Middle frontal gyrus (tissue), 1 donor: Measurements from ENCODE around the gene BARHL1.
"Not testable (repeated sequence)": the region's sequence is repeated elsewhere in the genome, so short reads cannot be mapped to it uniquely, and the experiment has no call there.

ENCODE experiments used
- DNase-seq: peaks from one replicate; pipeline ENCODE4 v3.0.0-alpha.2; 2015; ENCODE audit warnings: low spot score; ENCODE audit errors: extremely low spot score

BARHL1 gene

DNA sequence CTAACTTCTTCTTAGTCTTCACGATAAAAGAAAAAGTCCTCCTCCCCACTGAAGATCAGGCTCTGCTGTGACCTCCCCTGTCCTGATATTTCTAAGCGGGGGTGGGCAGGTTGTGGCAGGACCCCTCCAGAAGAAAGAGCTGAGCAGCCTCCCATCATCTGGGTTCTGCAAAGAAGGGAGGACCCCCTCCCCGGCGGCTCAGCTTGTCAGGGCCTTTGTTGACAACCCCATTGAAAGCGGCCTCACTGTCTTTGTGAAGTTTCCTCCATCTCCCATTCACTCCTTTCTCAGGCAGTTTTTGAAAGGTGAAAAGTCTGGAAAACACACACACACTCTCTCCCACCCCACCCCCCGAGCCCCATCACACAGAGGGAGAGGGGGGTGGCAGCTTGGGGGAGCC lies 26.2 kb upstream of the BARHL1 start:
- DNase-seq, result no peak

DNA sequence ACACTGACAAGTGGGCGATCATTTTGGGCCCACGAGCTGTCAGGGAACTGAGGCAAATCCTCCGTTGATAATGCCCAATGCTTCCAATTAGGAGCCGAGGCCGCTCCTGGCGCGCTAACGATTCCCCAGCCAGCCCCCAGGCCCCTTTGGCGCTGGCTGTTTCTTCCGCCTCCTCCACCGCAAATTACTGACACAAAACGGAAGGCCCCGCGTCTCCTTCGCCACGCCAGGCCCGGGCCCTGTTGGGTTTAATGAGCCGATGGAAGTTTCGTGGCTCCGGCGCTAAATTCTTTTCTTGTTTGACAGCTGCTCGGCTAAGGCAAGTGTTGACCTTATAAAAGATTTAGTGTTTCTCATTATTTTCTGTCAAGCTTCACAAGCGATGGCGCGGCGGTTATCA lies 25.7 kb upstream of the BARHL1 start:
- DNase-seq, result no peak

DNA sequence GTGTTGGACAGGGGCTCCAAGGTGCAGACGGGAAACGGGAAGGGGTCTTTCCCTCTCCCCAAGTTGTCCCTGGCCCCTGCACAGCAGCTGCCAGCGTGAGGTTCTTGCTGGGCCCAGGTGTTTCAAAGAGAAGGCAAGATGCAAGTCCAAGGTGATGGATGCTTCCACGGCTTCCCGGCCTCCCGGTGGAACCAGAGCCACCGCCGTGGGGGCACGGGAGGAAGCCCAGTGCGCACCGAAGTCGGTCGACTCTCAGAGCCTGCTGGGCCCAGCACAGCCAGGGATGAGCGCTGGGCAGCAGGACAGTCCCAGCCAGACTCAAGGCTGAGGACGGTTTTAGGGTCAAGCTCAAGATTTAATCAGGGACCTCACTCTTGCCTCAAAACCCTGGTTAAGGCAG lies 25.2 kb upstream of the BARHL1 start:
- no peak for DNase-seq

- no peak for DNase-seq
Measured at GRCh38 chr9:132559711-132560110, 22.7 kb upstream of the BARHL1 start.

DNA sequence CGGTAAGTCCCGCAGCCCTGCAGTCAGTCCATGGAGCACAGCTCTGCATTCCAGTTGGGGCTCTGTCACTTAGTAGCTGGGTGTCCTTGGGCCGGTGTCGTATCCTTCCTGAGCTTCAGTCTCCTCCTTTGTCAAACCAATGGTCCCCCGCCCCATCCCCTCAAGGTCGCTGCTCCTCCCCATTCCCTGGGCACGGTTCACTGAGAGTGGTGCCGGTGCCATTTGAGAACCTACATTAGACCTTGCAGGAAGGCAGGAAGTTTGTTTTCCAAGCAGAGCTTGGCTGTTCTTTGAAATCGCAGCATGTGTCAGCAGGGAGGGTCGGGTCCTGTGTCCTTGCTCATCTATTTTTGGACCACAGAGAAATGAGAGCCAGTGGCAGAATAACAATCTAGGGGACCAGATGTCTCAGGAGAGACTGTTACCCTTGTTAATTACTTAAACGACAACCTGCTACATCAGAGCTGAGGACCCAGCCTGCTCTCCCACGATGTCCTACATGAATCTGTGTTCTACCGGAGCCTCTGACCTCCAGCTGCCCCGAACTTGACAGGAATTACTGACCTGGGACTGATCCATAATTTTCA lies 21.7 kb upstream of the BARHL1 start:
- no peak for DNase-seq

- DNase-seq, result no peak
Measured at GRCh38 chr9:132562306-132562573, 20.2 kb upstream of the BARHL1 start.

DNA sequence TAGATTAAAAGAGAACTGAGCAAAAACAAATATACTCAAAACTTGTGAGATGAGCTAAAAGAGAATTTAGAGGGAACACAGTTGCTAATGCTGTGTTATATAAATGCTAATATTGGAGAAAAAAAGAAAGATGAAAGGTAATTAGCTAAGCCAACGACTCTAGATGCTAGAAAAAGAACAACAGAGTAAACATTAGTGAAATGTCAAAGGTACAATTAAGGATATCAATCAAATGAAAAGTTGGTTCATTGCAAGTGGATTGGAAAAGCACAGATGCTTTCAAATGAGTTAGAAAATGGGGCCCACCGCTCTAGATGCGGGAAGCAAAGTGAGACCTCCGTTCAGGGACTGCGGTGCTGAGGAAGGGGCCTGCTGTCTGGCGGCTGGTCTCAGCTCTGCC lies 17.9 kb upstream of the BARHL1 start:
- no peak for DNase-seq

GRCh38 chr9:132568787-132569186 lies 13.6 kb upstream of the BARHL1 start:
- not testable (repeated sequence) for DNase-seq

DNA sequence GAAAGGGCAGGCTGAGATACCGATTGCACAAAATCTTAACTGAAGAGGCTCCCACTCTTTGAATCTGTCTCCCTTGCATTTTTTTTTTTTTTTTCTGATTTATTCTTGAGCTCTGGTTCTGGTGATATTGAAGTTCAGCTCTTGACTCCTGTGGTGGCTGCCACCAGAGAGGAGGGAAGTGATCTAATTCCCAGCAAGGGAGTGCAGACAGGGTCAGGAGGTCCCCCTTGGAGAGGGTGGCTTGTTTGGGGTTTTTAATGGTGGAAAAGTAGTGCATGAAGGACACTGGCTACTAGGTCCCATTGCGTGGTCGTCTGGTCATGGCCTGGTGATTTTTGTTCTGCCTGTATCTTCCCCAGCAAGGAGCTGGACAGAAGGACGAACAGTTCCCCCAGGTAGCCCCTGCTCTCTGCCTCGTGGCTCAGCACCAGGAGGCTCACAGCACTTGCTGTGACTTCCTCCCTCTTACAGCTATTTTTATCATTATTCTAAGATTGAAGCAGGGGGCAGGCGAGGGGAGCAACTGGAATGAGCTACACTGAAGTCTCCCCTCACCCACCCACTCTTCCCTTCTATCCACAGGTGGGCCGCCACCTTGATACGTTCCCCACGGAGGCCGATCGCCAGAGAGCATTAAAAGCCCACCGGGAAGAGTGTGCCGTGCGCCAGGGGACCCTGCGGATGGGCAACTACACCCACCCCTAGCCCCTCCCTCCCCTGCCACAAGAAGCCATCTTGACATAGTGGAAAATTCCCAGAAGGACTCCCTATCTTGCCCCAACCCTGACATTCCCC lies 10.4 kb upstream of the BARHL1 start:
- no peak for DNase-seq

DNA sequence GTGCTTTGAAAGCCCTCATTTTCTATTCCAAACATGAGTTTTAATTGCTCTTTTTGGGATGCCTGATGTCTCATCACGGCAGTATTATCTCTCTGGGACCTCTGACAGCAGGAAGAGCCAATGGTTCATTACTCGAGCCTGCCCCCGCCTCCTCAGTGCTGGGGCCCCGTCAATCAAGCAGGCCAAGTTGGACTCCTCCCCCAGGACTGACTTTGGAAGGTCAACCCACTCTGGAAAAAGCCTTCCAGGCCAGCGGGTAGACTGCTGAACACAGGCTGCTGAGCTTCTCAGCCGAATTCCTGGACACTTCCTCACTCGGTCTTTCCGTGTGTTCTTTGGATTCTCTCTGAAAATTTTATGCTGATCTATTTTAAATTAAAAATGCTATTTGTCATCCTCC lies 9.5 kb upstream of the BARHL1 start:
- DNase-seq, result no peak

- no peak for DNase-seq
Measured at GRCh38 chr9:132575005-132575609, 7.3 kb upstream of the BARHL1 start.

GRCh38 chr9:132575811-132576210 lies 6.6 kb upstream of the BARHL1 start:
- DNase-seq, result no peak

- no peak for DNase-seq
Measured at GRCh38 chr9:132577119-132577518, 5.3 kb upstream of the BARHL1 start.

DNA sequence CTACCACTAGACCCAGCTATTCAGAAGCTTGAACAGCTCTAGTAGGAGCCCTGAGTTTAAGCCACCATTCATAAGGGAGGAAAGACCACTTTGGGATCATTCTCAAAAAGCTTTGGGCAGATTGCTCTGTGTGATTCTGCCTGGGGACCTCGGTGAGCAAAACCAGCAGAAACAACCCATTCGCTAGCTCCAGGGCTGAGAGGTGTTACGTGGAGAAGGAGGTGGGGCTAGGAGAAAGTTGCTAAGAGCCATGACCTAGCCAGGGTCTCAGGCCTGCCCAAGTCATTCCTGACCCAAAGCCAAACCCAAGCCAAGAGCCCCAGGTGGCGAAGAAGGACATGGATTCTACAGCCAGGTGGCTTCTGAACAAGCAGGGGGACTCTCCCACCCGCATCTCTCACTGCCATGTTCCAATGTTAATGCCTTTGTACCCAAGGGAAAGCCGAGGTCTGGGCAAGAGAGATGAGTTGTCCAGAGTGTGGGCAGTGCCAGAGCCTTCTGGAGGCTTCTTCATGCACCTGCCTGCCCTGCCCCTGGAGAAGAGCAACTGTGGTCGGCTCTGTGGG lies 4.0 kb upstream of the BARHL1 start:
- no peak for DNase-seq

DNA sequence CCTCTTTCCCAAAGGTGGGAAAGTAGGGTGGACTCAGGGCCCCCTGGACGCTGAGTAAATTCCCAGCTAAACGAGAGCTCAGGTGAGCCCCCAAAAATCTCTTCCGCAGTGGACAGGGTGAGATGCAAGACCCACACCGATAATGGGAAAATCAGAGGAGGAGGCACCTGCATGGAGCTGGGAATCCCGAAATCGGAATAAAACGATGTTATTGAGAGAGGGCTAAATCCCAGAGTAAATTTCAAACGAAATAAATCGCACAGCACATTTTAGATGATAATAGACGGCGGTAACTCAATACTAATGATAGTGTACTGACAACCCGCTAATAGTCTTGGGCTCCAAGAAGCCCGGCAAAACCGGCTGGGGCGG lies 3.0 kb upstream of the BARHL1 start:
- no peak for DNase-seq

- DNase-seq, result no peak
Measured at GRCh38 chr9:132582786-132583583, 579 bp downstream of the BARHL1 start.

- DNase-seq, result no peak
Measured at GRCh38 chr9:132583584-132584304, 1.3 kb downstream of the BARHL1 start.

DNA sequence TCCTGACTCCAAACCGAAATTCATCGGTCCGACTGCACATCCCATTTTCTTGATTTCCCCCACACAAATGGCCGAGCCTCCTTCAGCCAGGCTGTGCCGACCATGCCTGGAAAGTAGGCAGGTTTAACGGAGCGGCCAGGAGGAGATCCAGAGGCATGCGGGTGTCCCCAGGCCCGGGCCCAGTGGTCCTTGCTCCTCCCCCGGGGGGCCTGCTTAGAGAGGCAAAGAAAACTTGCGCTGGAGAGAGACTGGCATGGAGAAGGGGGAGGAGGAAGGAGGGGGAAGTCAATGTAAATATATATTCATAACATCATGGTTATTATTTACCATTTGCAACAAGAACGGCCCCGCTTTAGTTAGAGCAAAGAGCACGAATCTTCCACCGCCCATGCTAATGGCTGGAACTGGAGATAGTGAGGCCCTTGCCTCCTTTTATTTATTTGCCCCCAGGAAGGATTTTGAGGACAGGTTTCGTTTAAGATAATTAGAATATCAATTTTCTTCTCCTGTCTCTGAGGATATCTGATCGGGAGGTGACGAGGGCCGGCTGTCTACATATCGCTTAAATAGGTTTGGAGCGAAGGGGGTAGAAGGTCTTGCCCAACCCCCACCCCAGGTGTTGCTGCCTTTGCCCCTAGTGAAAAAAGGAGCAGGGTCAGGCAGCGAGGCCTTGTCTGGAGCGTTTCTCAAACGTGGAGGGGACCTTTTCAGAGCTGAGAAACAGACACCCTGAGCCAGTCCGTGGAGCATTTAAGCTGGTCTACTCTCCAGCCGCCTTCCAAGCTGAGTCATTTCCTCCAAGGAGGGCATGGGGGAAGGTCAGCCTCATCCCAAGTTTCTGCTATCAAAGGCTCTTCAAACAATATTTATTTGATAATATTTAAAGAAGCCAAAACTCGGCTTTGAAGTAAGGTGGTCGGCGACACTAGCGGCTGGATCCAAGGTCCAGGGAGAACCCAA lies 2.5 kb downstream of the BARHL1 start:
- no peak for DNase-seq

DNA sequence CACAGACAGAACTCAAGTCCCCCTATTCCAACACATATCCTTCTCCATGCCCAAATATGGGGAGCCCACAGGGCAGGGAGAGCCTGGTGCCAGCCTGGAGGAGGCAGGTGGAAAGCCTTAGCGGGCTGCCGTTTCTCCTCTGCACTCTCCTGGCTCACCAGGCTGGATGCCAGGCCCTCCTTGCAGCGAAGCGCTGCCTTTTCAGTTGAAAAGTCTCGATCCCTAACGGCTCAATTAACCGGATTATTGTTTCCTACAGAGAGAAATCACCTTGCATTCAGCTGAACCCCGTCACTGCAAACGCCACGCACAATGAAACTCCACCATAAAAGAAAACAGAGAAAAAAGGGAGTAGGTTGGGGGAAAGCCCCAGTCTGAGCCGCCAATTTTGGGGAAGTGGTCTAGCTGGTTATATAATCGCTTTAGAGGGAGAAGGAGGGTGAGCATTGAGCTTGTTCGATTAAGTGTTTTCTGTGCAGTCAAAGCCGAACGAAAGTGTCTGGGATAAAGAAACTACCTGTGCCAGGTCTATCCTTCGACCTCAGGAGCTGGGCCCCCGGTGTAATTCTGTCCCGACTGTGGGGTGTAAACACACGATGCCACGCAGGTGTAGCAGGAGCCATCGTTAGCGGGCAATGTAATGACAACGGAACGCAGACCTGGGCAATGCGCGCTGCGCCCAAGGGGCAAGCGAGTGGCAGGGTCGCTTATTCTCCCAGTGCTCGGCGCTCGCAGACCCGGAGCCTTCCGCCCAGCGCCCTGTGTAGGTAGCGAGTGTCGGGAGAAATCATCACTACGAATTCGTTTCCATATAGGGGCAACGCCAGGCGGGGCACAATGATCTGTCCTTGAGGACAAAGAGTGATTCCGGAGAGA lies 3.8 kb downstream of the BARHL1 start:
- DNase-seq, result no peak
